ENCODE measurements around the gene HUWE1. TPM values are rescaled to one million over a fixed set of nuclear protein-coding genes. Genes with fewer than 3 reads are reported as not detected.

Gene HUWE1
- polyA plus RNA-seq, 2 of the 4 experiments (the other 2 are of a cell fraction) = 55.7 to 120 TPM

DNA sequence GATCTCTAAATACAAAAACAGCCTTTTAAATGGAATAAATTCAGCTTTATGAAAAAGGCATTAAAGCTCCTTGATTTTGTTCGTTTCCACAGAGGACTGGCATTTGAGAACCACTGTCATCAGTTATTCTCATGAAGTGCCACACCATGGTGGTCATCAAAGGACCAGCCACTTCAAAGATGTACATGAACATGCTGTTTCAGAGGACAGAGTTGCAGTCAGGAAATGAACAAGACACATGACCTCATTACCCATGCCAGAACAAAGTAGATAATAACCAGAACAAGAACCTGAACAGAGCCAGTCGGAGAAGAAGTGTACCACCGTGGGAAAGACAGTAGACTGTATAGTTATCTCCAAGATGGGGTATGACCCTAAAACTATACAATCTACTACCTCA, 129.7 kb downstream of the HUWE1 start:
- H3K27ac ChIP-seq = no peak overlapping the region
- 86% methylated on average over 3 of the region's 3 CpGs for WGBS (ENCODE audit: missing lambda C conversion rate)
- H3K4me1 ChIP-seq = no peaks in the 10 kb centered on the region
- no peaks in the 10 kb centered on the region for H3K9me3 ChIP-seq
- no peak overlapping the region for H3K4me3 ChIP-seq
- POLR2A ChIA-PET = no interaction called here
- H3K4me2 ChIP-seq = no peak overlapping the region
- CTCF ChIA-PET = interaction anchor here (0.5 kb wide), 1 partner anchor 253 kb away, joined by 3 read pairs; no protein-coding TSS in a partner anchor
- no peak for DNase-seq (ENCODE audit: low read depth in 1 of 2, low spot score in 1 of 2)
- ATAC-seq = no peak
- no peak for TF ChIP-seq FOSL2 (IDR thresholded peaks at IDR 0.05)
- no peak for TF ChIP-seq FOSL2 (CRISPR knock-in tag; IDR thresholded peaks at IDR 0.05)
- no peak for TF ChIP-seq BHLHE40 (IDR thresholded peaks at IDR 0.05; ENCODE audit: low read depth, low read length)
- no peak for TF ChIP-seq HEYL (CRISPR knock-in tag; IDR thresholded peaks at IDR 0.05)
- TF ChIP-seq, protein P1, sequence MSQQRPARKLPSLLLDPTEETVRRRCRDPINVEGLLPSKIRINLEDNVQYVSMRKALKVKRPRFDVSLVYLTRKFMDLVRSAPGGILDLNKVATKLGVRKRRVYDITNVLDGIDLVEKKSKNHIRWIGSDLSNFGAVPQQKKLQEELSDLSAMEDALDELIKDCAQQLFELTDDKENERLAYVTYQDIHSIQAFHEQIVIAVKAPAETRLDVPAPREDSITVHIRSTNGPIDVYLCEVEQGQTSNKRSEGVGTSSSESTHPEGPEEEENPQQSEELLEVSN (IDR thresholded peaks at IDR 0.05; ENCODE audit: borderline replicate concordance, low read depth) = no peak
- no peak for TF ChIP-seq RARB (CRISPR knock-in tag; IDR thresholded peaks at IDR 0.05)
- TF ChIP-seq EHMT2 (IDR thresholded peaks at IDR 0.05; ENCODE audit: low read depth) = no peak
- no peak for TF ChIP-seq GATA3 (IDR thresholded peaks at IDR 0.05; ENCODE audit: borderline replicate concordance)
- TF ChIP-seq REST (IDR thresholded peaks at IDR 0.05) = no peak
- TF ChIP-seq RCOR1 (IDR thresholded peaks at IDR 0.05; ENCODE audit: low read depth, low read length) = no peak
- no peak for TF ChIP-seq JUN (IDR thresholded peaks at IDR 0.05)
- TF ChIP-seq HOXB5 (CRISPR knock-in tag; IDR thresholded peaks at IDR 0.05) = no peak
- no peak for TF ChIP-seq ELK1 (IDR thresholded peaks at IDR 0.05; ENCODE audit: low read depth, low read length)
- no peak for TF ChIP-seq FOSB (CRISPR knock-in tag; IDR thresholded peaks at IDR 0.05)
- no peak for TF ChIP-seq NR3C1 (IDR thresholded peaks at IDR 0.05)
- no peak for TF ChIP-seq NFE2L2 (conservative IDR thresholded peaks at IDR 0.05; ENCODE audit: low read length)
- no peak for TF ChIP-seq ZSCAN20 (CRISPR knock-in tag; IDR thresholded peaks at IDR 0.05)
- no peak for FAIRE-seq

GRCh38 chrX:53550756-53551463, 135.6 kb downstream of the HUWE1 start:
- ChIA-PET POLR2A (no interaction called here), CTCF (no interaction called here)
- WGBS (ENCODE audit: missing lambda C conversion rate) = 90% methylated on average over 16 of the region's 18 CpGs
- FAIRE-seq (no peak), DNase-seq (ENCODE audit: low read depth in 1 of 2, low spot score in 1 of 2) (no peak), ATAC-seq (no peak)
- TF ChIP-seq HOXB5 (CRISPR knock-in tag; IDR thresholded peaks at IDR 0.05) (no peak), NPAS2 (CRISPR knock-in tag; IDR thresholded peaks at IDR 0.05; ENCODE audit: borderline replicate concordance) (no peak), SMC3 (IDR thresholded peaks at IDR 0.05) (no peak), KDM5A (IDR thresholded peaks at IDR 0.05) (no peak), ZNF302 (CRISPR knock-in tag; IDR thresholded peaks at IDR 0.05) (no peak), TFCP2L1 (CRISPR knock-in tag; IDR thresholded peaks at IDR 0.05) (no peak), HES2 (IDR thresholded peaks at IDR 0.05) (no peak), RARB (CRISPR knock-in tag; IDR thresholded peaks at IDR 0.05) (no peak), FOSL2 (IDR thresholded peaks at IDR 0.05) (no peak), FOSL2 (CRISPR knock-in tag; IDR thresholded peaks at IDR 0.05) (no peak), MAX (IDR thresholded peaks at IDR 0.05) (no peak)
- Histone ChIP-seq H3K4me3 (no peak overlapping the region), H3K4me1 (no peaks in the 10 kb centered on the region), H3K4me2 (no peak overlapping the region), H3K27ac (no peak overlapping the region), H3K9me3 (no peaks in the 10 kb centered on the region)
